Measurements from ENCODE around the gene ENTPD1. TPM values are rescaled to one million over a fixed set of nuclear protein-coding genes. Genes with fewer than 3 reads are reported as not detected.

The ENTPD1 gene
- total and polyA plus RNA-seq, 4 donors, result 23.6 to 41.3 (median 34.5) TPM

DNA sequence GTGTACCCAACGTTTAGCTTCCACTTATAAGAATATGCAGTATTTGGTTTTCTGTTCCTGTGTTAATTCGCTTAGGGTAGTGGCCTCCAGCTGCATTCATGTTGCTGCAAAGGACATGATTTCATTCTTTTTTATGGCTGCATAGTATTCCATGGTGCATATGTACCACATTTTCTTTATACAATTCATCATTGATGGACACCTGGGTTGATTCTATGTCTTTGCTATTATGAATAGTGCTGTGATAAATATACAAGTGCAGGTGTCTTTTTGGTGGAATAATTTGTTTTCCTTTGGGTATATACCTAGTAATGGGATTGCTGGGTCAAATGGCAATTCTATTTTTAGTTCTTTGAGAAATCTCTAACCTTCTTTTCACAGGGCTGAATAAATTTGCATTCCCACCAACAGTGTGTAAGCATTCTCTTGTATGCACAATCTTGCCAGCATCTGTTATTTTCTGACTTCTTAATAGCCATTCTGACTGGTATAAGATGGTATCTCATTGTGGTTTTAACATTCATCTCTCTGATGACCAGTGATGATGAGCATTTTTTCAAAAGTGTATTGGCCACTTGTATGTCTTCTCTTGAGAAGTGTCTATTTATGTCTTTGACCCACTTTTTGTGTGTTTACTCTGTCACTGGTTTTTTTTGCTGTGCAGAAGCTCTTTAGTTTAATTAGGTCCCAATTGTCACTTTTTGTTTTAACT is 79.3 kb downstream of the ENTPD1 start:
- no peaks in the 10 kb centered on the region for H3K9me3 ChIP-seq (ENCODE audit: control insufficient read depth, insufficient read depth, low read length)
- H3K4me1 ChIP-seq (ENCODE audit: control insufficient read depth, insufficient read depth, low read length), result no peaks in the 10 kb centered on the region
- WGBS (ENCODE audit: insufficient coverage), result no CpG with 5 or more reads among the region's 2 CpGs
- no peaks in the 10 kb centered on the region for H3K27me3 ChIP-seq (ENCODE audit: control insufficient read depth, insufficient read depth, low read length)
- no peak for DNase-seq (ENCODE audit: low read depth in 4 of 6, low spot score in 6 of 6)
- no peak overlapping the region for H3K27ac ChIP-seq (ENCODE audit: low read depth, low read length)
- H3K36me3 ChIP-seq (ENCODE audit: control insufficient read depth, insufficient read depth, low read length), result no peaks in the 10 kb centered on the region
- no peak overlapping the region for H3K4me3 ChIP-seq (ENCODE audit: low read depth, low read length)

GRCh38 chr10:95835911-95836310 is 79.9 kb downstream of the ENTPD1 start:
- no peaks in the 10 kb centered on the region for H3K36me3 ChIP-seq (ENCODE audit: control insufficient read depth, insufficient read depth, low read length)
- H3K4me3 ChIP-seq (ENCODE audit: low read depth, low read length), result no peak overlapping the region
- H3K27me3 ChIP-seq (ENCODE audit: control insufficient read depth, insufficient read depth, low read length), result no peaks in the 10 kb centered on the region
- H3K4me1 ChIP-seq (ENCODE audit: control insufficient read depth, insufficient read depth, low read length), result no peaks in the 10 kb centered on the region
- DNase-seq (ENCODE audit: low read depth in 4 of 6, low spot score in 6 of 6), result no peak
- H3K9me3 ChIP-seq (ENCODE audit: control insufficient read depth, insufficient read depth, low read length), result no peaks in the 10 kb centered on the region
- H3K27ac ChIP-seq (ENCODE audit: low read depth, low read length), result no peak overlapping the region

- H3K9me3 ChIP-seq (ENCODE audit: control insufficient read depth, insufficient read depth, low read length), result no peaks in the 10 kb centered on the region
- no peak overlapping the region for H3K27ac ChIP-seq (ENCODE audit: low read depth, low read length)
- H3K36me3 ChIP-seq (ENCODE audit: control insufficient read depth, insufficient read depth, low read length), result no peaks in the 10 kb centered on the region
- no peaks in the 10 kb centered on the region for H3K4me1 ChIP-seq (ENCODE audit: control insufficient read depth, insufficient read depth, low read length)
- no peak for DNase-seq (ENCODE audit: low read depth in 4 of 6, low spot score in 6 of 6)
- no peaks in the 10 kb centered on the region for H3K27me3 ChIP-seq (ENCODE audit: control insufficient read depth, insufficient read depth, low read length)
- 60% methylated on average over 2 of the region's 5 CpGs for WGBS (ENCODE audit: insufficient coverage)
- H3K4me3 ChIP-seq (ENCODE audit: low read depth, low read length), result no peak overlapping the region
These were observed 80.8 kb downstream of the ENTPD1 start for GRCh38 chr10:95836610-95837355.

GRCh38 chr10:95837356-95837776 is 81.4 kb downstream of the ENTPD1 start:
- DNase-seq (ENCODE audit: low read depth in 4 of 6, low spot score in 6 of 6), result no peak
- WGBS (ENCODE audit: insufficient coverage), result 33% methylated on average over 1 of the region's 1 CpG
- Histone ChIP-seq H3K36me3 (ENCODE audit: control insufficient read depth, insufficient read depth, low read length) (no peaks in the 10 kb centered on the region), H3K4me1 (ENCODE audit: control insufficient read depth, insufficient read depth, low read length) (no peaks in the 10 kb centered on the region), H3K27me3 (ENCODE audit: control insufficient read depth, insufficient read depth, low read length) (no peaks in the 10 kb centered on the region), H3K4me3 (ENCODE audit: low read depth, low read length) (no peak overlapping the region), H3K9me3 (ENCODE audit: control insufficient read depth, insufficient read depth, low read length) (no peaks in the 10 kb centered on the region), H3K27ac (ENCODE audit: low read depth, low read length) (no peak overlapping the region)

- Histone ChIP-seq H3K36me3 (ENCODE audit: control insufficient read depth, insufficient read depth, low read length) (no peaks in the 10 kb centered on the region), H3K27ac (ENCODE audit: low read depth, low read length) (no peak overlapping the region), H3K9me3 (ENCODE audit: control insufficient read depth, insufficient read depth, low read length) (no peaks in the 10 kb centered on the region), H3K4me1 (ENCODE audit: control insufficient read depth, insufficient read depth, low read length) (no peaks in the 10 kb centered on the region), H3K27me3 (ENCODE audit: control insufficient read depth, insufficient read depth, low read length) (no peaks in the 10 kb centered on the region), H3K4me3 (ENCODE audit: low read depth, low read length) (no peak overlapping the region)
- 100% methylated on average over 2 of the region's 3 CpGs for WGBS (ENCODE audit: insufficient coverage)
- DNase-seq (ENCODE audit: low read depth in 4 of 6, low spot score in 6 of 6), result no peak
These were observed 81.8 kb downstream of the ENTPD1 start for GRCh38 chr10:95837783-95838182.

GRCh38 chr10:95840121-95840520 is 84.2 kb downstream of the ENTPD1 start:
- no peak for DNase-seq (ENCODE audit: low read depth in 4 of 6, low spot score in 6 of 6)
- H3K27ac ChIP-seq (ENCODE audit: low read depth, low read length), result no peak overlapping the region
- WGBS (ENCODE audit: insufficient coverage), result 100% methylated on average over 2 of the region's 2 CpGs
- H3K4me1 ChIP-seq (ENCODE audit: control insufficient read depth, insufficient read depth, low read length), result no peaks in the 10 kb centered on the region
- no peaks in the 10 kb centered on the region for H3K27me3 ChIP-seq (ENCODE audit: control insufficient read depth, insufficient read depth, low read length)
- no peaks in the 10 kb centered on the region for H3K36me3 ChIP-seq (ENCODE audit: control insufficient read depth, insufficient read depth, low read length)
- no peak overlapping the region for H3K4me3 ChIP-seq (ENCODE audit: low read depth, low read length)
- no peaks in the 10 kb centered on the region for H3K9me3 ChIP-seq (ENCODE audit: control insufficient read depth, insufficient read depth, low read length)

GRCh38 chr10:95840681-95841080 is 84.7 kb downstream of the ENTPD1 start:
- no peaks in the 10 kb centered on the region for H3K36me3 ChIP-seq (ENCODE audit: control insufficient read depth, insufficient read depth, low read length)
- no peaks in the 10 kb centered on the region for H3K9me3 ChIP-seq (ENCODE audit: control insufficient read depth, insufficient read depth, low read length)
- no peak overlapping the region for H3K27ac ChIP-seq (ENCODE audit: low read depth, low read length)
- H3K4me3 ChIP-seq (ENCODE audit: low read depth, low read length), result no peak overlapping the region
- no CpG with 5 or more reads among the region's 1 CpG for WGBS (ENCODE audit: insufficient coverage)
- DNase-seq (ENCODE audit: low read depth in 4 of 6, low spot score in 6 of 6), result no peak
- H3K27me3 ChIP-seq (ENCODE audit: control insufficient read depth, insufficient read depth, low read length), result no peaks in the 10 kb centered on the region
- no peaks in the 10 kb centered on the region for H3K4me1 ChIP-seq (ENCODE audit: control insufficient read depth, insufficient read depth, low read length)

GRCh38 chr10:95841661-95842498 is 85.9 kb downstream of the ENTPD1 start:
- Histone ChIP-seq H3K4me3 (ENCODE audit: low read depth, low read length) (no peak overlapping the region), H3K27me3 (ENCODE audit: control insufficient read depth, insufficient read depth, low read length) (no peaks in the 10 kb centered on the region), H3K36me3 (ENCODE audit: control insufficient read depth, insufficient read depth, low read length) (no peaks in the 10 kb centered on the region), H3K9me3 (ENCODE audit: control insufficient read depth, insufficient read depth, low read length) (no peaks in the 10 kb centered on the region), H3K27ac (ENCODE audit: low read depth, low read length) (peak overlapping the region; percentile 67), H3K4me1 (ENCODE audit: control insufficient read depth, insufficient read depth, low read length) (no peaks in the 10 kb centered on the region)
- 38% methylated on average over 2 of the region's 7 CpGs for WGBS (ENCODE audit: insufficient coverage)
- DNase-seq (ENCODE audit: low read depth in 4 of 6, low spot score in 6 of 6), result peak; percentile 35 to 81 (median 54)

DNA sequence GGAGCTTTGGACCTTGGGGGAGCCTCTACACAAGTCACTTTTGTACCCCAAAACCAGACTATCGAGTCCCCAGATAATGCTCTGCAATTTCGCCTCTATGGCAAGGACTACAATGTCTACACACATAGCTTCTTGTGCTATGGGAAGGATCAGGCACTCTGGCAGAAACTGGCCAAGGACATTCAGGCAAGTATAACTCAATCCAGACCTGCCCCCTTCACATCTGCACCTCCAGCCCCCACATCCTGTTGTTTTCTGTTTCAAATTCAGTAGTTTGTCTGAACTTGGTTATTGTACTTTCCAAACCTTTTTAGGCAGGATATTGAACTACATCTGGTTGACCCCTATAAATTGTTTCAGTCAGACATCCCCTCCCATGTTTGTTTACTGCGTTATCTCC is 89.4 kb downstream of the ENTPD1 start:
- H3K27ac ChIP-seq (ENCODE audit: low read depth, low read length), result no peak overlapping the region
- DNase-seq (ENCODE audit: low read depth in 4 of 6, low spot score in 6 of 6), result no peak
- 75% methylated on average over 2 of the region's 3 CpGs for WGBS (ENCODE audit: insufficient coverage)
- no peaks in the 10 kb centered on the region for H3K27me3 ChIP-seq (ENCODE audit: control insufficient read depth, insufficient read depth, low read length)
- H3K4me3 ChIP-seq (ENCODE audit: low read depth, low read length), result no peak overlapping the region
- no peaks in the 10 kb centered on the region for H3K9me3 ChIP-seq (ENCODE audit: control insufficient read depth, insufficient read depth, low read length)
- no peaks in the 10 kb centered on the region for H3K4me1 ChIP-seq (ENCODE audit: control insufficient read depth, insufficient read depth, low read length)
- no peaks in the 10 kb centered on the region for H3K36me3 ChIP-seq (ENCODE audit: control insufficient read depth, insufficient read depth, low read length)
